Measurements from ENCODE around the gene TMEM164. TPM values are rescaled to one million over a fixed set of nuclear protein-coding genes. Genes with fewer than 3 reads are reported as not detected.
"Not testable (repeated sequence)": the region's sequence is repeated elsewhere in the genome, so short reads cannot be mapped to it uniquely, and the experiment has no call there.

Gene TMEM164
- total RNA-seq, 1 donor from 2014 or later, result 12.8 TPM

GRCh38 chrX:110153896-110154295 lies 151.0 kb downstream of the TMEM164 start:
- no peak for ATAC-seq
- intact Hi-C loops (cut with DNase I), result no loop called here
- no peak for DNase-seq (ENCODE audit: low spot score)

GRCh38 chrX:110154328-110154727 lies 151.4 kb downstream of the TMEM164 start:
- ATAC-seq; intact Hi-C loops (cut with DNase I); DNase-seq (ENCODE audit: low spot score): not testable (repeated sequence)

GRCh38 chrX:110155759-110156158 lies 152.8 kb downstream of the TMEM164 start:
- intact Hi-C loops (cut with DNase I), result no loop called here
- DNase-seq (ENCODE audit: low spot score) (no peak), ATAC-seq (no peak)

- no peak for ATAC-seq
- DNase-seq (ENCODE audit: low spot score), result no peak
- intact Hi-C loops (cut with DNase I), result no loop called here
Measured at GRCh38 chrX:110156167-110156754, 153.3 kb downstream of the TMEM164 start.

GRCh38 chrX:110157444-110157843 lies 154.5 kb downstream of the TMEM164 start:
- ATAC-seq (no peak), DNase-seq (ENCODE audit: low spot score) (no peak)
- intact Hi-C loops (cut with DNase I), result no loop called here

GRCh38 chrX:110159235-110159634 lies 156.3 kb downstream of the TMEM164 start:
- no peak for ATAC-seq
- intact Hi-C loops (cut with DNase I), result no loop called here
- DNase-seq (ENCODE audit: low spot score), result no peak

- intact Hi-C loops (cut with DNase I), result no loop called here
- ATAC-seq, result no peak
- no peak for DNase-seq (ENCODE audit: low spot score)
Measured at GRCh38 chrX:110159865-110160264, 157.0 kb downstream of the TMEM164 start.

GRCh38 chrX:110161361-110161686 lies 158.4 kb downstream of the TMEM164 start:
- ATAC-seq, result no peak
- DNase-seq (ENCODE audit: low spot score), result no peak
- intact Hi-C loops (cut with DNase I), result no loop called here

- ATAC-seq, result no peak
- intact Hi-C loops (cut with DNase I), result no loop called here
- no peak for DNase-seq (ENCODE audit: low spot score)
Measured at GRCh38 chrX:110162131-110162530, 159.2 kb downstream of the TMEM164 start.

GRCh38 chrX:110162867-110163266 lies 160.0 kb downstream of the TMEM164 start:
- no peak for ATAC-seq
- intact Hi-C loops (cut with DNase I), result no loop called here
- DNase-seq (ENCODE audit: low spot score), result no peak

GRCh38 chrX:110163488-110163887 lies 160.6 kb downstream of the TMEM164 start:
- no peak for ATAC-seq
- intact Hi-C loops (cut with DNase I), result no loop called here
- DNase-seq (ENCODE audit: low spot score), result no peak

- ATAC-seq, result peak; percentile 26
- no peak for DNase-seq (ENCODE audit: low spot score)
- intact Hi-C loops (cut with DNase I), result no loop called here
Measured at GRCh38 chrX:110167952-110168451, 165.1 kb downstream of the TMEM164 start.

- intact Hi-C loops (cut with DNase I), result no loop called here
- no peak for ATAC-seq
- DNase-seq (ENCODE audit: low spot score), result no peak
Measured at GRCh38 chrX:110168585-110168984, 165.7 kb downstream of the TMEM164 start.

GRCh38 chrX:110170029-110170428 lies 167.1 kb downstream of the TMEM164 start:
- intact Hi-C loops (cut with DNase I), result no loop called here
- DNase-seq (ENCODE audit: low spot score) (no peak), ATAC-seq (no peak)

- DNase-seq (ENCODE audit: low spot score) (no peak), ATAC-seq (no peak)
- intact Hi-C loops (cut with DNase I), result no loop called here
Measured at GRCh38 chrX:110171442-110171841, 168.5 kb downstream of the TMEM164 start.

GRCh38 chrX:110172215-110172614 lies 169.3 kb downstream of the TMEM164 start:
- intact Hi-C loops (cut with DNase I), result no loop called here
- ATAC-seq, result no peak
- no peak for DNase-seq (ENCODE audit: low spot score)

GRCh38 chrX:110173192-110174175 lies 170.6 kb downstream of the TMEM164 start:
- intact Hi-C loops (cut with DNase I), result no loop called here
- ATAC-seq (no peak), DNase-seq (ENCODE audit: low spot score) (no peak)

GRCh38 chrX:110175146-110175545 lies 172.2 kb downstream of the TMEM164 start:
- ATAC-seq (peak; percentile 44), DNase-seq (ENCODE audit: low spot score) (no peak)
- intact Hi-C loops (cut with DNase I), result no loop called here

GRCh38 chrX:110175696-110176095 lies 172.8 kb downstream of the TMEM164 start:
- DNase-seq (ENCODE audit: low spot score), result no peak
- intact Hi-C loops (cut with DNase I), result no loop called here
- ATAC-seq, result no peak

GRCh38 chrX:110178179-110178865 lies 175.4 kb downstream of the TMEM164 start:
- ATAC-seq, result no peak

More at GRCh38 chrX:110178179-110178865, 175.4 kb downstream of the TMEM164 start:
- intact Hi-C loops (cut with DNase I), result no loop called here
- DNase-seq (ENCODE audit: low spot score), result no peak

Data from sciatic nerve (tissue), 2 donors.